Liver (tissue), 9 donors: ENCODE measurements around the gene TLE1. TPM values are rescaled to one million over a fixed set of nuclear protein-coding genes. Genes with fewer than 3 reads are reported as not detected.

Experiments used
- DNase-seq: peaks from one replicate; pipeline ENCODE4 v3.0.0-alpha.2; 2017; ENCODE audit warnings: low spot score
- H3K27ac ChIP-seq, 2 donors: one replicate each; pipeline ENCODE4 v1.7.0; 2013; ENCODE audit warnings: inconsistent platforms in 2 of 2, low read length in 2 of 2, control low read depth in 1 of 2, low read depth in 1 of 2, mild to moderate bottlenecking in 1 of 2
- H3K27me3 ChIP-seq, 4 donors: one replicate each; pipeline versions ENCODE4 v1.6.1 to v1.7.0; 2013; ENCODE audit warnings: low read length in 3 of 4, inconsistent platforms in 1 of 4, mild to moderate bottlenecking in 1 of 4, moderate library complexity in 1 of 4; ENCODE audit not compliant: control insufficient read depth in 4 of 4, insufficient read depth in 4 of 4
- H3K36me3 ChIP-seq, 4 donors: one replicate each; pipeline versions ENCODE4 v1.6.1 to v1.7.0; 2013; ENCODE audit warnings: low read length in 3 of 4, mild to moderate bottlenecking in 3 of 4, low read depth in 1 of 4, moderate library complexity in 1 of 4; ENCODE audit not compliant: control insufficient read depth in 4 of 4, insufficient read depth in 3 of 4
- H3K4me1 ChIP-seq, 4 donors: one replicate each; pipeline versions ENCODE4 v1.6.1 to v1.7.0; 2013; ENCODE audit warnings: low read length in 3 of 4, mild to moderate bottlenecking in 3 of 4, moderate library complexity in 1 of 4; ENCODE audit not compliant: control insufficient read depth in 4 of 4, insufficient read depth in 4 of 4
- H3K4me3 ChIP-seq, 3 donors: one replicate each; pipeline versions ENCODE4 v1.6.1 to v1.7.0; 2013; ENCODE audit warnings: low read length in 3 of 3, control low read depth in 1 of 3, low read depth in 1 of 3, mild to moderate bottlenecking in 1 of 3
- H3K9ac ChIP-seq, 2 donors: one replicate each; pipeline ENCODE4 v1.7.0; 2013; ENCODE audit warnings: low read length in 2 of 2, mild to moderate bottlenecking in 2 of 2, moderate library complexity in 2 of 2, control low read depth in 1 of 2, low read depth in 1 of 2
- H3K9me3 ChIP-seq, 4 donors: one replicate each; pipeline versions ENCODE4 v1.6.1 to v1.7.0; 2013; ENCODE audit warnings: low read length in 3 of 4; ENCODE audit not compliant: control insufficient read depth in 4 of 4
- EGR1 ChIP-seq, 2 donors: IDR thresholded peaks; 2 replicates each; pipeline ENCODE4 v1.6.1; 2016 to 2018; ENCODE audit warnings: antibody characterized with exemption in 2 of 2, low read depth in 2 of 2
- FOXA1 ChIP-seq: IDR thresholded peaks from 2 replicates; pipeline ENCODE4 v1.6.1; 2016; ENCODE audit warnings: antibody characterized with exemption
- FOXA2 ChIP-seq: IDR thresholded peaks from 2 replicates; pipeline ENCODE4 v1.6.1; 2016; ENCODE audit warnings: antibody characterized with exemption
- GABPA ChIP-seq, 2 donors: IDR thresholded peaks in 1 of 2; conservative IDR thresholded peaks in 1 of 2; 2 replicates each; pipeline ENCODE4 v1.6.1; 2016; ENCODE audit warnings: antibody characterized with exemption in 2 of 2, mild to moderate bottlenecking in 1 of 2, moderate library complexity in 1 of 2
- HNF4A ChIP-seq, 2 donors: conservative IDR thresholded peaks; 2 replicates each; pipeline ENCODE4 v1.6.1; 2016; ENCODE audit warnings: antibody characterized with exemption in 2 of 2, mild to moderate bottlenecking in 2 of 2
- HNF4G ChIP-seq: IDR thresholded peaks from 2 replicates; pipeline ENCODE4 v1.6.1; 2016; ENCODE audit warnings: antibody characterized with exemption
- JUND ChIP-seq, 2 donors: IDR thresholded peaks; 2 replicates each; pipeline ENCODE4 v1.6.1; 2016; ENCODE audit warnings: antibody characterized with exemption in 2 of 2
- NR2F2 ChIP-seq: IDR thresholded peaks from 2 replicates; pipeline ENCODE4 v1.6.1; 2016; ENCODE audit warnings: antibody characterized with exemption
- RAD21 ChIP-seq, 2 donors: IDR thresholded peaks; 2 replicates each; pipeline ENCODE4 v1.6.1; 2016; ENCODE audit warnings: antibody characterized with exemption in 2 of 2, mild to moderate bottlenecking in 2 of 2
- RXRA ChIP-seq, 2 donors: IDR thresholded peaks; 2 replicates each; pipeline ENCODE4 v1.6.1; 2017 to 2018; ENCODE audit warnings: antibody characterized with exemption in 2 of 2, mild to moderate bottlenecking in 1 of 2
- SP1 ChIP-seq: IDR thresholded peaks from 2 replicates; pipeline ENCODE4 v1.6.1; 2018; ENCODE audit warnings: antibody characterized with exemption, mild to moderate bottlenecking
- TAF1 ChIP-seq: conservative IDR thresholded peaks from 2 replicates; pipeline ENCODE4 v1.6.1; 2016; ENCODE audit warnings: antibody characterized with exemption, mild to moderate bottlenecking
- YY1 ChIP-seq: IDR thresholded peaks from 2 replicates; pipeline ENCODE4 v1.6.1; 2016; ENCODE audit warnings: antibody characterized with exemption, mild to moderate bottlenecking
- WGBS: extraction: QIAGEN DNeasy Blood & Tissue Kit; methylation state at CpG from one replicate; pipeline ENCODE4 v1.1.7; 2013; 5-methylcytosine and 5-hydroxymethylcytosine counted together
- polyA plus RNA-seq, 2 donors: library from polyadenylated mRNA; stranded (reverse) in 1 of 2; unstranded in 1 of 2; fragments of 200-250 nt in 1 of 2; fragments of >200 nt in 1 of 2; fragmentation: Nextera tagmentation in 1 of 2; extraction: Ambion mirVana in 1 of 2; gene quantifications; one replicate each; pipeline versions ENCODE4 v1.2.1 to v1.2.3, GENCODE V29; 2013 to 2015
- total RNA-seq, 2 donors: library from RNA; depleted of rRNA; stranded (reverse); fragments of >200 nt; gene quantifications; one replicate each; pipeline ENCODE4 v1.2.3, GENCODE V29; 2014
- TF ChIP-seq, protein P1 (sequence below): IDR thresholded peaks from 2 replicates; pipeline ENCODE4 v1.6.1; 2016; ENCODE audit warnings: antibody characterized with exemption
- TF ChIP-seq, protein P2 (sequence below): IDR thresholded peaks from 2 replicates; pipeline ENCODE4 v1.6.1; 2016; ENCODE audit warnings: antibody characterized with exemption
- TF ChIP-seq, protein P3 (sequence below): IDR thresholded peaks from 2 replicates; pipeline ENCODE4 v1.6.1; 2016; ENCODE audit warnings: antibody characterized with exemption, mild to moderate bottlenecking
- TF ChIP-seq, protein P4 (sequence below): IDR thresholded peaks from 2 replicates; pipeline ENCODE4 v1.6.1; 2016; ENCODE audit warnings: antibody characterized with exemption
- TF ChIP-seq, protein P5 (sequence below): fragments of 150-350 bp; IDR thresholded peaks from 2 replicates; pipeline ENCODE4 v1.5.1; 2017; ENCODE audit warnings: improper control_type of control experiment, low read depth, low read length; ENCODE audit not compliant: missing input control
- donor health status: healthy.
- donor health status: healthy.
- donor health status: healthy.
- donor health status: healthy.
- donor health status: healthy.

Gene TLE1
- total and polyA plus RNA-seq, 4 donors = 25.2 to 45.4 (median 25.7) TPM

DNA sequence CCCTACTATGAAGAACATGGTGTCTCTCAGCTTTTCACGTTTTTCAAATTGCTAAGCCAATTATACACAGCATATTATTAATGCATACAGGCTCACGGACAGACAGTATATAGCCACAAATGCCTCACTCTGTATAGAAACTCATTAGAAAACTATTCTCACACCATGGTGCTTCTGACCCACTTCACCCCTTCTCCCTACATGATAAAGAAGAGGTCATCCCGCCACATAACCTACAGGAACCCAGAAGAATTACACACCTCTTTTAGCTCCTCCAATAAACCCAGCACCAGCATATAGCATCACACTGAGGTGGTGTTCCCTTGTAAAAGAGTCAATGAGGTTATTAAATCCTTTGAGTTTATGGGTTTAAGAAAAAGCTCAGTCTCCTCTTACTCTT is 5.6 kb downstream of the TLE1 start:
- Histone ChIP-seq H3K27ac (no peak overlapping the region), H3K4me1 (peaks cover 2 to 47% (median 42%) of the 10 kb centered on the region in 4 donors), H3K36me3 (peaks cover 0 to 19% (median 6%) of the 10 kb centered on the region in 4 donors), H3K9me3 (no peaks in the 10 kb centered on the region), H3K4me3 (no peak overlapping the region), H3K27me3 (no peaks in the 10 kb centered on the region), H3K9ac (no peak overlapping the region)
- DNase-seq = no peak
- TF ChIP-seq YY1 = no peak
- TF ChIP-seq, protein P1, sequence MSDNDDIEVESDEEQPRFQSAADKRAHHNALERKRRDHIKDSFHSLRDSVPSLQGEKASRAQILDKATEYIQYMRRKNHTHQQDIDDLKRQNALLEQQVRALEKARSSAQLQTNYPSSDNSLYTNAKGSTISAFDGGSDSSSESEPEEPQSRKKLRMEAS = no peak
- 87% methylated on average over 3 of the region's 3 CpGs for whole genome bisulfite sequencing

DNA sequence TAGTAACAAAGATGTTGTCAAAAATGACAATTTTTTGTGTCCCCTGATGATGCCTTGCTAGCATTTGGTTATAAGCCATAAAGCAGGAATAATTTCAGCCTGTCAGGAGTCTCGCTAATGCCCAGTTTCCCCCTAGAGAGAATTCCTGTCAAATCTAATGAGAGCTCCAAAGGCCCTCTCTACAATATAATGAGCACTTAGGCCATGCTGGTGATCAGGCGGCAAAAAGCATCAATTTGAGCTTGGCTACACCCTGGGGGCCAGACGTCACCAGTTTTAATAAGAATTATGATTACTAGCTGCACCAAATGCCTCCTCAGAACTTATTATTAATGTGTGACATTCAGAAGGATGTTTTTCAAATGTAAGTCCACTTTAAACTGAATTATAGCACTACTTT is 6.1 kb downstream of the TLE1 start:
- no peak for TF ChIP-seq GABPA (IDR thresholded peaks at IDR 0.05 in 1 of 2, conservative IDR thresholded peaks at IDR 0.05 in 1 of 2)
- TF ChIP-seq, protein P1 = no peak
- no peak for TF ChIP-seq TAF1
- no peak for TF ChIP-seq SP1
- no peak for TF ChIP-seq JUND (IDR thresholded peaks at IDR 0.05)
- TF ChIP-seq HNF4A (conservative IDR thresholded peaks at IDR 0.05) = no peak
- no peak for TF ChIP-seq HNF4G
- TF ChIP-seq NR2F2 = no peak
- TF ChIP-seq, protein P2, sequence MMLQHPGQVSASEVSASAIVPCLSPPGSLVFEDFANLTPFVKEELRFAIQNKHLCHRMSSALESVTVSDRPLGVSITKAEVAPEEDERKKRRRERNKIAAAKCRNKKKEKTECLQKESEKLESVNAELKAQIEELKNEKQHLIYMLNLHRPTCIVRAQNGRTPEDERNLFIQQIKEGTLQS = no peak
- no peak for TF ChIP-seq RXRA (IDR thresholded peaks at IDR 0.05)
- TF ChIP-seq FOXA1 = no peak
- TF ChIP-seq RAD21 (IDR thresholded peaks at IDR 0.05) = no peak
- TF ChIP-seq, protein P3, sequence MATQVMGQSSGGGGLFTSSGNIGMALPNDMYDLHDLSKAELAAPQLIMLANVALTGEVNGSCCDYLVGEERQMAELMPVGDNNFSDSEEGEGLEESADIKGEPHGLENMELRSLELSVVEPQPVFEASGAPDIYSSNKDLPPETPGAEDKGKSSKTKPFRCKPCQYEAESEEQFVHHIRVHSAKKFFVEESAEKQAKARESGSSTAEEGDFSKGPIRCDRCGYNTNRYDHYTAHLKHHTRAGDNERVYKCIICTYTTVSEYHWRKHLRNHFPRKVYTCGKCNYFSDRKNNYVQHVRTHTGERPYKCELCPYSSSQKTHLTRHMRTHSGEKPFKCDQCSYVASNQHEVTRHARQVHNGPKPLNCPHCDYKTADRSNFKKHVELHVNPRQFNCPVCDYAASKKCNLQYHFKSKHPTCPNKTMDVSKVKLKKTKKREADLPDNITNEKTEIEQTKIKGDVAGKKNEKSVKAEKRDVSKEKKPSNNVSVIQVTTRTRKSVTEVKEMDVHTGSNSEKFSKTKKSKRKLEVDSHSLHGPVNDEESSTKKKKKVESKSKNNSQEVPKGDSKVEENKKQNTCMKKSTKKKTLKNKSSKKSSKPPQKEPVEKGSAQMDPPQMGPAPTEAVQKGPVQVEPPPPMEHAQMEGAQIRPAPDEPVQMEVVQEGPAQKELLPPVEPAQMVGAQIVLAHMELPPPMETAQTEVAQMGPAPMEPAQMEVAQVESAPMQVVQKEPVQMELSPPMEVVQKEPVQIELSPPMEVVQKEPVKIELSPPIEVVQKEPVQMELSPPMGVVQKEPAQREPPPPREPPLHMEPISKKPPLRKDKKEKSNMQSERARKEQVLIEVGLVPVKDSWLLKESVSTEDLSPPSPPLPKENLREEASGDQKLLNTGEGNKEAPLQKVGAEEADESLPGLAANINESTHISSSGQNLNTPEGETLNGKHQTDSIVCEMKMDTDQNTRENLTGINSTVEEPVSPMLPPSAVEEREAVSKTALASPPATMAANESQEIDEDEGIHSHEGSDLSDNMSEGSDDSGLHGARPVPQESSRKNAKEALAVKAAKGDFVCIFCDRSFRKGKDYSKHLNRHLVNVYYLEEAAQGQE = no peak
- TF ChIP-seq, protein P4, sequence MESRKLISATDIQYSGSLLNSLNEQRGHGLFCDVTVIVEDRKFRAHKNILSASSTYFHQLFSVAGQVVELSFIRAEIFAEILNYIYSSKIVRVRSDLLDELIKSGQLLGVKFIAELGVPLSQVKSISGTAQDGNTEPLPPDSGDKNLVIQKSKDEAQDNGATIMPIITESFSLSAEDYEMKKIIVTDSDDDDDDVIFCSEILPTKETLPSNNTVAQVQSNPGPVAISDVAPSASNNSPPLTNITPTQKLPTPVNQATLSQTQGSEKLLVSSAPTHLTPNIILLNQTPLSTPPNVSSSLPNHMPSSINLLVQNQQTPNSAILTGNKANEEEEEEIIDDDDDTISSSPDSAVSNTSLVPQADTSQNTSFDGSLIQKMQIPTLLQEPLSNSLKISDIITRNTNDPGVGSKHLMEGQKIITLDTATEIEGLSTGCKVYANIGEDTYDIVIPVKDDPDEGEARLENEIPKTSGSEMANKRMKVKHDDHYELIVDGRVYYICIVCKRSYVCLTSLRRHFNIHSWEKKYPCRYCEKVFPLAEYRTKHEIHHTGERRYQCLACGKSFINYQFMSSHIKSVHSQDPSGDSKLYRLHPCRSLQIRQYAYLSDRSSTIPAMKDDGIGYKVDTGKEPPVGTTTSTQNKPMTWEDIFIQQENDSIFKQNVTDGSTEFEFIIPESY = no peak
- TF ChIP-seq YY1 = no peak
- no peak for TF ChIP-seq EGR1 (IDR thresholded peaks at IDR 0.05; ENCODE audit: low read depth in 2 of 2)
- TF ChIP-seq, protein P5, sequence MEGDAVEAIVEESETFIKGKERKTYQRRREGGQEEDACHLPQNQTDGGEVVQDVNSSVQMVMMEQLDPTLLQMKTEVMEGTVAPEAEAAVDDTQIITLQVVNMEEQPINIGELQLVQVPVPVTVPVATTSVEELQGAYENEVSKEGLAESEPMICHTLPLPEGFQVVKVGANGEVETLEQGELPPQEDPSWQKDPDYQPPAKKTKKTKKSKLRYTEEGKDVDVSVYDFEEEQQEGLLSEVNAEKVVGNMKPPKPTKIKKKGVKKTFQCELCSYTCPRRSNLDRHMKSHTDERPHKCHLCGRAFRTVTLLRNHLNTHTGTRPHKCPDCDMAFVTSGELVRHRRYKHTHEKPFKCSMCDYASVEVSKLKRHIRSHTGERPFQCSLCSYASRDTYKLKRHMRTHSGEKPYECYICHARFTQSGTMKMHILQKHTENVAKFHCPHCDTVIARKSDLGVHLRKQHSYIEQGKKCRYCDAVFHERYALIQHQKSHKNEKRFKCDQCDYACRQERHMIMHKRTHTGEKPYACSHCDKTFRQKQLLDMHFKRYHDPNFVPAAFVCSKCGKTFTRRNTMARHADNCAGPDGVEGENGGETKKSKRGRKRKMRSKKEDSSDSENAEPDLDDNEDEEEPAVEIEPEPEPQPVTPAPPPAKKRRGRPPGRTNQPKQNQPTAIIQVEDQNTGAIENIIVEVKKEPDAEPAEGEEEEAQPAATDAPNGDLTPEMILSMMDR = no peak
- TF ChIP-seq FOXA2 = no peak
- Histone ChIP-seq H3K4me3 (peak overlapping the region in 1 of 3 donors; percentile 10), H3K36me3 (peaks cover 0 to 19% (median 6%) of the 10 kb centered on the region in 4 donors), H3K27me3 (no peaks in the 10 kb centered on the region), H3K27ac (no peak overlapping the region), H3K4me1 (peaks cover 2 to 47% (median 42%) of the 10 kb centered on the region in 4 donors), H3K9me3 (no peaks in the 10 kb centered on the region), H3K9ac (no peak overlapping the region)
- WGBS = 82% methylated on average over 3 of the region's 3 CpGs
- DNase-seq = no peak
